PC-9 (cell line): ENCODE data around the gene U2AF1.
"Not testable (repeated sequence)": the region's sequence is repeated elsewhere in the genome, so short reads cannot be mapped to it uniquely, and the experiment has no call there.

Experiments
- EZH2 ChIP-seq: fragments of 200-600 bp; sonication (generic); IDR thresholded peaks from 2 replicates; pipeline ENCODE4 v1.8.0; 2017; ENCODE audit warnings: antibody characterized with exemption, low read depth
- TF ChIP-seq, protein P1 (sequence below): fragments of 200-600 bp; sonication (generic); conservative IDR thresholded peaks from 2 replicates; pipeline ENCODE4 v1.6.1; 2017; ENCODE audit warnings: mixed run types, antibody characterized with exemption, mild to moderate bottlenecking, moderate library complexity

DNA sequence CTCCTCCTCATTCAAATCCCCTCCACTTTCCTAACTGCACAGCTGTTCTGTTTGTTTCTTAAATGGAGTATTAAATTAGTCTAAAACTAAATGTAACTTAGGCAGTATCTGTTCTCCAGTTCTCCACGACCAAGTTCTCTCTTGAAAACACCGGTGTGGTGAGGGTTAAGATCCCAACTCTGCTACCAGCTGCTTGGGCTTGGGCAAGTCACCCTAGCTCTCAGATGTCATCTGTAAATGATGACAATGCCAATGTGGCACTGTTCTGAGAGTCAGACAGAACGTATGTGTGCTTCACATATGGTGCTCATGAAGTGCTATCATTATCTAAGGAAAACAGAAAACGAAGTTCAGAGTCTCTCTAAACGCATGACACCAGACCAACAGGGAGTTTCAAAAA is 2.7 kb downstream of the U2AF1 start:
- not testable (repeated sequence) for TF ChIP-seq EZH2
- TF ChIP-seq, protein P1, sequence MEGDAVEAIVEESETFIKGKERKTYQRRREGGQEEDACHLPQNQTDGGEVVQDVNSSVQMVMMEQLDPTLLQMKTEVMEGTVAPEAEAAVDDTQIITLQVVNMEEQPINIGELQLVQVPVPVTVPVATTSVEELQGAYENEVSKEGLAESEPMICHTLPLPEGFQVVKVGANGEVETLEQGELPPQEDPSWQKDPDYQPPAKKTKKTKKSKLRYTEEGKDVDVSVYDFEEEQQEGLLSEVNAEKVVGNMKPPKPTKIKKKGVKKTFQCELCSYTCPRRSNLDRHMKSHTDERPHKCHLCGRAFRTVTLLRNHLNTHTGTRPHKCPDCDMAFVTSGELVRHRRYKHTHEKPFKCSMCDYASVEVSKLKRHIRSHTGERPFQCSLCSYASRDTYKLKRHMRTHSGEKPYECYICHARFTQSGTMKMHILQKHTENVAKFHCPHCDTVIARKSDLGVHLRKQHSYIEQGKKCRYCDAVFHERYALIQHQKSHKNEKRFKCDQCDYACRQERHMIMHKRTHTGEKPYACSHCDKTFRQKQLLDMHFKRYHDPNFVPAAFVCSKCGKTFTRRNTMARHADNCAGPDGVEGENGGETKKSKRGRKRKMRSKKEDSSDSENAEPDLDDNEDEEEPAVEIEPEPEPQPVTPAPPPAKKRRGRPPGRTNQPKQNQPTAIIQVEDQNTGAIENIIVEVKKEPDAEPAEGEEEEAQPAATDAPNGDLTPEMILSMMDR: not testable (repeated sequence)
